Mesendoderm (in vitro differentiated cells): ENCODE measurements around the gene SULF2.

ENCODE experiments used
- DNase-seq: peaks from one replicate; pipeline ENCODE4 v3.0.0; 2013
- H2AK5ac ChIP-seq: 2 replicates; pipeline ENCODE4 v1.6.1; 2013; ENCODE audit warnings: low read length, inconsistent platforms
- H2BK120ac ChIP-seq: 2 replicates; pipeline ENCODE4 v1.6.1; 2013; ENCODE audit warnings: low read depth, mild to moderate bottlenecking, low read length, moderate library complexity, mixed read lengths
- H2BK15ac ChIP-seq: replicated peaks from 2 replicates; pipeline ENCODE4 v1.6.1; 2013; ENCODE audit warnings: low read depth, mild to moderate bottlenecking, moderate library complexity
- H2BK5ac ChIP-seq: 2 replicates; pipeline ENCODE4 v1.6.1; 2013; ENCODE audit warnings: low read length, inconsistent platforms
- H3K18ac ChIP-seq: 2 replicates; pipeline ENCODE4 v1.6.1; 2013; ENCODE audit warnings: mild to moderate bottlenecking, low read length, mixed read lengths
- H3K23ac ChIP-seq: one replicate; pipeline ENCODE4 v1.6.1; 2013; ENCODE audit warnings: low read length
- H3K27ac ChIP-seq: 2 replicates; pipeline ENCODE4 v1.5.1; 2013; ENCODE audit warnings: low read depth, mild to moderate bottlenecking, inconsistent platforms, low read length, moderate library complexity
- H3K27me3 ChIP-seq: 2 replicates; pipeline ENCODE4 v1.6.1; 2013; ENCODE audit warnings: low read length, control low read depth, mild to moderate bottlenecking, inconsistent platforms; ENCODE audit not compliant: insufficient read depth, poor library complexity
- H3K36me3 ChIP-seq: 2 replicates; pipeline ENCODE4 v1.6.1; 2013; ENCODE audit warnings: low read length, inconsistent platforms; ENCODE audit not compliant: control insufficient read depth, insufficient read depth
- H3K4ac ChIP-seq: one replicate; pipeline ENCODE4 v1.6.1; 2013; ENCODE audit warnings: low read depth, mild to moderate bottlenecking, low read length, moderate library complexity
- H3K4me1 ChIP-seq: 2 replicates; pipeline ENCODE4 v1.6.1; 2013; ENCODE audit warnings: low read depth, low read length, inconsistent platforms; ENCODE audit not compliant: control insufficient read depth
- H3K4me2 ChIP-seq: 2 replicates; pipeline ENCODE4 v1.6.1; 2013; ENCODE audit warnings: low read length
- H3K4me3 ChIP-seq: 2 replicates; pipeline ENCODE4 v1.5.1; 2013; ENCODE audit warnings: mild to moderate bottlenecking, low read length
- H3K56ac ChIP-seq: one replicate; pipeline ENCODE4 v1.6.1; 2013; ENCODE audit warnings: low read length
- H3K79me1 ChIP-seq: 2 replicates; pipeline ENCODE4 v1.6.1; 2013; ENCODE audit warnings: low read length, inconsistent platforms
- H3K79me2 ChIP-seq: 2 replicates; pipeline ENCODE4 v1.6.1; 2013; ENCODE audit warnings: mild to moderate bottlenecking, low read length; ENCODE audit not compliant: control insufficient read depth, insufficient read depth
- H3K9ac ChIP-seq: 2 replicates; pipeline ENCODE4 v1.6.1; 2013; ENCODE audit warnings: low read length, inconsistent platforms
- H4K5ac ChIP-seq: one replicate; pipeline ENCODE4 v1.6.1; 2013; ENCODE audit warnings: low read length
- H4K8ac ChIP-seq: one replicate; pipeline ENCODE4 v1.6.1; 2013; ENCODE audit warnings: low read depth, mild to moderate bottlenecking, control low read depth, low read length, moderate library complexity
- WGBS: extraction: QIAGEN DNeasy Blood & Tissue Kit; methylation state at CpG from one replicate; pipeline ENCODE4 v1.1.7; 2013; ENCODE audit warnings: low lambda C conversion rate, missing lambda C conversion rate; ENCODE audit not compliant: insufficient coverage; ENCODE audit errors: extremely low coverage; 5-methylcytosine and 5-hydroxymethylcytosine counted together

The SULF2 gene

GRCh38 chr20:47768016-47768824, 17.1 kb downstream of the SULF2 start:
- Histone ChIP-seq H3K23ac (no peak overlapping the region), H3K4me1 (peaks cover 8% of the 10 kb centered on the region), H4K5ac (no peak overlapping the region), H3K4me2 (no peak overlapping the region), H3K27ac (no peak overlapping the region), H2BK120ac (no peak overlapping the region), H3K79me2 (no peaks in the 10 kb centered on the region), H4K8ac (no peak overlapping the region), H3K4me3 (no peak overlapping the region), H3K36me3 (no peaks in the 10 kb centered on the region), H2AK5ac (no peak overlapping the region), H3K4ac (no peak overlapping the region), H3K18ac (no peak overlapping the region), H3K79me1 (no peaks in the 10 kb centered on the region), H2BK5ac (no peak overlapping the region), H2BK15ac (no peak overlapping the region), H3K27me3 (no peaks in the 10 kb centered on the region), H3K9ac (no peak overlapping the region), H3K56ac (no peak overlapping the region)
- WGBS: no CpG with 5 or more reads among the region's 16 CpGs
- DNase-seq: no peak

- no peak overlapping the region for H3K23ac ChIP-seq
- H3K4me2 ChIP-seq: no peak overlapping the region
- H2BK120ac ChIP-seq: no peak overlapping the region
- H4K5ac ChIP-seq: no peak overlapping the region
- peak overlapping the region; percentile 62 for H3K56ac ChIP-seq
- no peak overlapping the region for H4K8ac ChIP-seq
- H3K4ac ChIP-seq: no peak overlapping the region
- no peaks in the 10 kb centered on the region for H3K79me2 ChIP-seq
- no peaks in the 10 kb centered on the region for H3K36me3 ChIP-seq
- no peak overlapping the region for H3K4me3 ChIP-seq
- H3K27ac ChIP-seq: peak overlapping the region; percentile 14
- no peak overlapping the region for H3K18ac ChIP-seq
- DNase-seq: peak; percentile 82
- peaks cover 11% of the 10 kb centered on the region for H3K4me1 ChIP-seq
- H3K9ac ChIP-seq: peak overlapping the region; percentile 27
- peak overlapping the region; percentile 77 for H2AK5ac ChIP-seq
- no CpG with 5 or more reads among the region's 4 CpGs for WGBS
- H2BK15ac ChIP-seq: no peak overlapping the region
- no peak overlapping the region for H2BK5ac ChIP-seq
- H3K79me1 ChIP-seq: no peaks in the 10 kb centered on the region
- no peaks in the 10 kb centered on the region for H3K27me3 ChIP-seq
These were observed 19.3 kb downstream of the SULF2 start for GRCh38 chr20:47765691-47766594.

- Histone ChIP-seq H3K27ac (no peak overlapping the region), H2AK5ac (no peak overlapping the region), H3K4ac (no peak overlapping the region), H2BK5ac (no peak overlapping the region), H3K4me1 (peaks cover 11% of the 10 kb centered on the region), H3K9ac (no peak overlapping the region), H3K79me1 (no peaks in the 10 kb centered on the region), H3K18ac (no peak overlapping the region), H3K36me3 (no peaks in the 10 kb centered on the region), H3K27me3 (no peaks in the 10 kb centered on the region), H3K23ac (no peak overlapping the region), H2BK120ac (no peak overlapping the region), H3K4me2 (no peak overlapping the region), H4K5ac (no peak overlapping the region), H3K79me2 (no peaks in the 10 kb centered on the region), H3K56ac (no peak overlapping the region), H4K8ac (no peak overlapping the region), H3K4me3 (no peak overlapping the region), H2BK15ac (no peak overlapping the region)
- no peak for DNase-seq
- no CpG with 5 or more reads among the region's 7 CpGs for WGBS
These were observed 20.0 kb downstream of the SULF2 start for GRCh38 chr20:47765271-47765670.

GRCh38 chr20:47764154-47764733, 21.0 kb downstream of the SULF2 start:
- H3K79me1 ChIP-seq: no peaks in the 10 kb centered on the region
- H2BK120ac ChIP-seq: no peak overlapping the region
- no peak overlapping the region for H2BK15ac ChIP-seq
- no peak overlapping the region for H3K27ac ChIP-seq
- no peak overlapping the region for H4K5ac ChIP-seq
- no CpG with 5 or more reads among the region's 8 CpGs for WGBS
- no peak overlapping the region for H3K18ac ChIP-seq
- no peaks in the 10 kb centered on the region for H3K36me3 ChIP-seq
- H3K23ac ChIP-seq: no peak overlapping the region
- no peak overlapping the region for H3K4ac ChIP-seq
- H3K4me1 ChIP-seq: peaks cover 11% of the 10 kb centered on the region
- H3K9ac ChIP-seq: no peak overlapping the region
- H2AK5ac ChIP-seq: no peak overlapping the region
- peak; percentile 64 for DNase-seq
- H3K27me3 ChIP-seq: no peaks in the 10 kb centered on the region
- no peak overlapping the region for H3K56ac ChIP-seq
- no peaks in the 10 kb centered on the region for H3K79me2 ChIP-seq
- no peak overlapping the region for H2BK5ac ChIP-seq
- H4K8ac ChIP-seq: no peak overlapping the region
- no peak overlapping the region for H3K4me3 ChIP-seq
- H3K4me2 ChIP-seq: no peak overlapping the region

GRCh38 chr20:47762699-47763268, 22.5 kb downstream of the SULF2 start:
- Histone ChIP-seq H3K9ac (no peak overlapping the region), H2BK120ac (no peak overlapping the region), H2AK5ac (no peak overlapping the region), H3K27ac (no peak overlapping the region), H3K4ac (no peak overlapping the region), H3K36me3 (no peaks in the 10 kb centered on the region), H4K5ac (no peak overlapping the region), H3K23ac (no peak overlapping the region), H3K27me3 (no peaks in the 10 kb centered on the region), H3K4me2 (no peak overlapping the region), H3K4me1 (peaks cover 11% of the 10 kb centered on the region), H3K4me3 (no peak overlapping the region), H4K8ac (no peak overlapping the region), H3K56ac (no peak overlapping the region), H2BK5ac (no peak overlapping the region), H3K79me1 (no peaks in the 10 kb centered on the region), H3K79me2 (no peaks in the 10 kb centered on the region), H2BK15ac (no peak overlapping the region), H3K18ac (no peak overlapping the region)
- no CpG with 5 or more reads among the region's 13 CpGs for WGBS
- no peak for DNase-seq
